HG03066 (cell line): ENCODE results near the gene SLC6A1.

Experiments
- ATAC-seq: cut with Tn5 transposase; IDR thresholded peaks from one replicate; pipeline ENCODE4 v1.9.1; 2021; ENCODE audit warnings: low read depth; ENCODE audit not compliant: unreplicated experiment

SLC6A1 gene

DNA sequence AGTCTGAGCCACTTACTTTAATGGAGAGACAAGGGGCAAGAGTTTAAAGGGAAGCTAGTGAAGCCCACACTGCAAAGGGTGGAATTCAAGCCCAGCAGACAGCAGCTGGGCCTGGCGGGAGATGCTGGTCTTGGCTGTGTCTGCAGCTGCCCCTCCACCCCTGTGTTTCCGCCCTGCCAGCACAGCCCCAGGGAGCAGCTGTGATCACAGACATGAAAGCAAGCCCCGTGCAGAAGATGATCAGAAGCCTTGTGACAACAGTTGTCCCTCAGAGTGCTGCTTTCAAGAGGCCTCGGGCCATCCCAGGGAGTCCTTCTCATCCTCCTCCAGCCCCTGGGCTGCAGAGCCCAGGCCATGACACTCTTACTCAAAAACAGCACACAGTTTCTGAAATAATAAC is 24.1 kb upstream of the SLC6A1 start:
- ATAC-seq = no peak

DNA sequence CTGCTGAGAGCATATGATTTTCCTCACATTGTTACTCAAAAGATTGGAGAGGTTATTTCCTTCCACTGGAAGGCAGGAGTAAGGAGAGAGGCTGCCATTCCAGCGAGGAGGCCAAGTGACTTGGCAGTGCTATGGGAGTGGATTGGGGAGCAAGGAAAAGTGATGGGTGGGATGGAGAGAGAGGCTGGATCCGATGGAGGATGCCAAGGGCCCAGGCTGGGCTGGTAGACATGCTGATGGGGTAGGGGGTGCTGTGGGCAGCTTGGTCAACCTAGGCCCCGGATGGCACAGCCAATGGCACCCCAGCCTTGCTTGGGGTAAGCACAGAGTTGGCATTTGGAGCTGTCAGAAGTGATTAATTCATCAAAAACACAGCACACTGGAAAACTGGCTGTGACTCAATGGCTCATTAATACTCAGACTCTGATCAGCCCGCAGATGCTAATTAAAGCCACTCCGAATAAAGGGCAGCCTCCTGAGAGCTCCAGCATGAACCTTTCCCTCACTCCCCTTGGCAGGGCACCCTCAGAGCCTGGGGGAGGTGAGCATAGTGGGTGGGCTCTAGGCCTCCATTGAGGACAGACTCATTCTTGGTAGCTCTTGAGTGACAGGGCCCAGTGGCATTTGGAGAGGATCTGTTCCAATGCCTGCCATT is 22.1 kb upstream of the SLC6A1 start:
- ATAC-seq = no peak

GRCh38 chr3:10972072-10972782 is 20.3 kb upstream of the SLC6A1 start:
- ATAC-seq = no peak

DNA sequence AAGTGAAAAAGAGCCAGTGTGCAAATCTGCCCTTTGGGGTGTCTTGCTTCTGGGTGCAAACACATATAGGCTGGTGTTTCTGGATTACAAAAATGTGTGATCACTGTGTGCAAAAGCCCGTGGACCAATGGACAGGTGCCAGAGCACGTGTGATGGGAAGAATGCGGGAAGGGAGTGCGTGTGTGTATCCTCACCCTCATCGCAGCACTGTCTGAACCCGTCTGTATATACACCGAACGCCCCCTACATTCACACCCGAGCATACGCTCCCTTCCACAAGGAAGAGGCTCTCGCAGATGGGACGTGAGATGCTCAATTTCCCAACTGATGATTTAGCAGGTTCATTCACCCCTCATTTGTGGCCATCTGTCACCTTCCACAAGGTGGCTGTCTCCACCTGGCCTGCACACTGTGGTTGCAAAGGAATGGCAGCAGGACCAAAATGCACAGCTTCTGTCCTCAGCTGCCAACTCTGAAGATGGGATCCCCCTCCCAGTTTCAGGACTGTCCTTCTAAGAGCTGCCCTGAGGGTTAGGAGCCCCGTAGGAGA is 19.4 kb upstream of the SLC6A1 start:
- no peak for ATAC-seq

DNA sequence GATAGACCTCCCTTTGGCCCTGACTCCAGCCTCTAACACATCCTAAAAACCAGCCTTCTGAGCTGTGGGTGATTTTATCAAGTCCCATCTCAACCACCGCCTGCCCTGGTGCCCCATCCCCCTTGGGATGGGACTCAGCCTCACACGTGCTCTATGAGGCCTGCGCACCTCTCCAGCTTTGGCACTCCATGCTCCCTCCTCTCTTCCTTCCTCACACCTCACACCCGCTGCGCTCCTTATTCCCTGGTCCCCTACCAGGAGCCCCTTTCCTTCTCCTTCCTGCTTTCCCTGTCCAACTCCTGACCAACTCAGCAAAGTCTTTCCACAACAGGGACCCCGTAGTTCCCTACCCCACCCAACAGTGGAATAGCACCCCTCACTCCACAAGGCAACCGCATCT is 18.4 kb upstream of the SLC6A1 start:
- ATAC-seq = no peak

- ATAC-seq = no peak
These were observed 17.7 kb upstream of the SLC6A1 start for GRCh38 chr3:10974746-10975375.

DNA sequence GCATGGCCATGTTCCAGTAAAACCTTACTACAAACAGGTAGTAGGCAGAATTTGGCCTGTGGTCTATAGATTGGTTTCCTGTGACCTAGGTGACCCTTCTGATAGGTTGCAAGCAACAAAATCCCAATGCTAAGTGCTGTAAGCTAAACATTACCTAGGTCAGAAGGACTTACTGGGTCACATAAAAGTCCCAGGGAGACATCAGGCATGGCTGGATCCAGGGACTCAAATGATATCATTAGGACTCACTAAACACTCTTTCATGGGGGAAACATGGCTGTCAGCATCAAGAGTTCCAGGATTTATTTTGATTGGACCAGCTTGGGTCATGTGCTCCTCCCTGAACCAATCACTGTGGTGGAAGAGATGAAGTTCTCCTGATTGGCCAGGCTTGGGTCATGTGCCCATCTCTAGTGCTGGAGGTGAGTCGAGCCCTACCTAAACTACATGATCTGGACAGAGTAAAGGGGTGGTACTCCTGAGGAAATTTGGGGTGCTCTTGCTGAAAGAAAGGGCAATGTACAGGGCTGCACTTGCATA is 16.8 kb upstream of the SLC6A1 start:
- ATAC-seq = no peak

GRCh38 chr3:10976770-10977169 is 15.8 kb upstream of the SLC6A1 start:
- ATAC-seq = no peak

DNA sequence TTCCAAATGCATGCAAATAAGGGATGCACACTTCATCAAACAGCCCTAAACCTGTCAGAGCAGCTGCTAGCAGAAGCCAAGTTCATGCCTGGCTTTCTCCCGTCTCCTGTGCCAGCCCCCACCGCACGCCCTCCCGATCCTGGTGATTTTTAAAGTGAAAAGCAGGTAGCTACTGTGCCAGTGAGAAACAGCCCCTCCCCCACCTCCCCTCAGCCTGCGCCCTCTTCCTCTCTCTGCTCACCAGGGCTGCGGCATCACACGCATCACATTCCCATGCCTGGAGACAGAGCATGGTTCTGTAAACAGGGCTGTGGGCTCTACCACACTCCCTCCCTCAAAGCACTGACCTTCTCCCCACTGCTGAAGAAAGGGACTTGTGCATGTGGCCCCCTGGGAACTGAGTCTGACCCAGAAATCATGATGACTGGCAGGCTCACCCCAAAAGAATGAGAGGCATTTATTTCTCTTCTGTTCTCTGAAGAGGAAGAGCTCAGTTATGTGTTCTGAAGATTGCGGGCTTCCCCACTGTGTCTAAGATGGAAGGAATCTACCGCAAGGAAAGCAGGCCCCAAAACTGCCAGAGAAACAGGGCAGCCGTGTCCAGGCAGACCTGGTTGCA is 14.5 kb upstream of the SLC6A1 start:
- no peak for ATAC-seq

- no peak for ATAC-seq
These were observed 13.6 kb upstream of the SLC6A1 start for GRCh38 chr3:10978956-10979355.

GRCh38 chr3:10980312-10980711 is 12.2 kb upstream of the SLC6A1 start:
- ATAC-seq = no peak

DNA sequence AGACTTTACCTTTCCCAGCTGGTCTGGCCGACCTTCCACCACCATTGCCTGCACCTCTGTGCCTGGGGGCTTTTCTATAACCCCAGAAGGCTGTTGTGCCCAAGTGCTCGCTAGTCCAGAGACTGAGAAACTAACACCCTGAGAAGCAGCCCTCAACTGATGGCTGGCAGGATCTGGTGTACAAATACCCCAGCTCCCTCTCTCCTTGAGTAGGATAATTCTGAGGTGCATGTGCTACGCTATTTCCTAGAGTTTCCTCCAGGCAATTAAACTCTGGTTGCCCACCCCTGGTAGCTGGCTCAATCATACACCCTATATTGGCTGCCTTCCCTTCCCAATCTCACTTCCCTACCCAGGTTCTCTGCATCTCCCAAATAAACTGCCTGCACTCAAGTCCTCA is 11.5 kb upstream of the SLC6A1 start:
- no peak for ATAC-seq

- ATAC-seq = no peak
These were observed 10.6 kb upstream of the SLC6A1 start for GRCh38 chr3:10981961-10982360.

DNA sequence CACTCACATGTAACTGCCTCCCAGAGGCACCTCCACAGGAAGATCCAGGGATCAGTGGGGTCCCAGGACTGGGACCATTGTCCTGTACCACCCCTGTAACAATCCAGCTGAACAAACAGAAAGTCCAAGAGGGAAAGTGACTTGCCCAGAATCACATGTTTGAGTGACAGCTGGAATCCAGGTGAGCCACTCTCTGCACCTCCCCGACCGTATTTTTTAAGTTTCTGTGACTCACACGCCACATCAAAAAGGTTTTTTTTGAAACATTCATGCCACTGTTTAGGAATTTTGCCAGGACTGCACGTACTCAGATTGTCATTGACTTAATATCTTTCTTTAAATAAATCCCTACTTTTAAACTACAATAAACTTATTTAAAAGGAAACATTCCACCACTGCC is 9.8 kb upstream of the SLC6A1 start:
- ATAC-seq = no peak

- no peak for ATAC-seq
These were observed 9.2 kb upstream of the SLC6A1 start for GRCh38 chr3:10983219-10983916.

GRCh38 chr3:10984371-10984896 is 8.1 kb upstream of the SLC6A1 start:
- no peak for ATAC-seq

DNA sequence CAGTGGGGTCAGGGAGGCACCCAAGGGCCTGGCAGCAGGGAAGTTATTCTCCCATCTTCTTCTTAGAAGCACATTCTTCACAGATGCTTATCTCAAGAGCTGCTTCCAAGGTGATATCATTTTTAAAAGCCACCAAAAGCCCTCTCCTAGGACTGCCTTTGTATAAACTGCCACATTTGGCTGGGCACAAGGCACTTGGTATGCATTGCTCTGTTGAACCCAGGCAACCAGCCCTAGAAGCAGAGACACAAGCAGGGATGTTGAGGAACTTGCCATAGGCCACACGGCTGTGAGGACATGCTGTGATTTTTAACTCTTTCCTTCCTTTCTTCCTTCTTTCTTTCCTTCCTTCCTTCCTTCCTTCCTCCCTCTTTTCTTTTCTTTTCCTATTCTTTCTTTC is 7.4 kb upstream of the SLC6A1 start:
- no peak for ATAC-seq

- no peak for ATAC-seq
These were observed 6.0 kb upstream of the SLC6A1 start for GRCh38 chr3:10986592-10986991.

DNA sequence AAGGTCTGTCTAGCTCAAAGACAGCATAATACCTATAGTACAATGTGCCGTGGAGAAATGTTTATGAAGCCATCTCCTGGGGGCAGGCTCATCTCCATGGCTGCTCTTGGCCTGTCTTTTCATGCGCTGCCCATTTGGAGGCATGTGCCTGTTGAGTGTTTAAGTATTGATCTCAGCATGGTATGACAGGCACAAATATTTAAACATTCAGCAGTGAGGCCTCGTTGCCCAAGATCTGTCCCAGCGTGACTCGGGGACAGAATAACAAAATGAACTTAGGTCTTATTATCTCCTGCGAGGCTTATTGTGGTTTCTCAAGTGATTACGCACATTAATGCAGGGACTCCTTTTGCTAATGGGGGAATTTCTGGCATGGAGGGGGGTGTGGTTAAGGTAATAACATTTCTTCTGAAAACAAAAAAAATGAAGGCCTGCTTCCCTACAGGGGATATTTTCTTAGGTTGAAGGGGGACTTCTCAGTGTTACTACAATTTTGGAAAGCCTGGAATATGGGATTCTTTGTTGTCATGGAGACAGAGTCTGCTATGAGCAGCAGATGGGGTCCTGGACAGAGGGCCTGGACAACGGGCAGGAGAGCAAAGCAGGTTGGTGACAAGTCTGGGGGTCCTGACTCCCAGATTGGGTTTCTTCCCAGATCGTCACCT is 4.4 kb upstream of the SLC6A1 start:
- ATAC-seq = no peak
